H1 (cell line): Measurements from ENCODE around the gene CCDC138. TPM values are rescaled to one million over a fixed set of nuclear protein-coding genes. Genes with fewer than 3 reads are reported as not detected.

Experiments
- CTCF ChIA-PET: fragments of 300-600 bp; sonication (Branson Sonifier 250); formaldehyde crosslinking; loops from one replicate; lab custom pipeline; 2021; ENCODE audit not compliant: partially characterized antibody; lab: Charles Lee
- POLR2A ChIA-PET: fragments of 300-600 bp; sonication (Branson Sonifier 250); formaldehyde crosslinking; loops from one replicate; lab custom pipeline; 2021; ENCODE audit warnings: inconsistent platforms; ENCODE audit not compliant: partially characterized antibody; lab: Charles Lee
- DNase-seq, 2 experiments: peaks; one replicate each; pipeline versions ENCODE4 v3.0.0 to v3.0.0-alpha.2; 2010 to 2022; ENCODE audit warnings: low spot score in 2 of 2, low read depth in 1 of 2, mixed read lengths in 1 of 2
- FAIRE-seq: peaks from 2 replicates; lab custom pipeline; 2011; peaks lifted over from hg19 to GRCh38; lab: Jason Lieb, UNC
- H2AFZ ChIP-seq: 2 replicates; pipeline ENCODE4 v1.8.1; 2012; ENCODE audit warnings: low read length, inconsistent platforms
- H2AK5ac ChIP-seq: 2 replicates; pipeline ENCODE4 v1.6.1; 2013; ENCODE audit warnings: low read depth, low read length
- H2BK120ac ChIP-seq: replicated peaks from 2 replicates; pipeline ENCODE3; 2013; ENCODE audit warnings: low read depth, low read length, inconsistent platforms
- H2BK12ac ChIP-seq: 2 replicates; pipeline ENCODE4 v1.6.1; 2013; ENCODE audit warnings: low read depth, low read length
- H2BK15ac ChIP-seq: 2 replicates; pipeline ENCODE4 v1.6.1; 2013; ENCODE audit warnings: low read length
- H2BK20ac ChIP-seq: 2 replicates; pipeline ENCODE4 v1.6.1; 2013; ENCODE audit warnings: low read length
- H2BK5ac ChIP-seq: 2 replicates; pipeline ENCODE4 v1.6.1; 2013; ENCODE audit warnings: low read depth, low read length
- H3K14ac ChIP-seq: 2 replicates; pipeline ENCODE4 v1.6.1; 2013; ENCODE audit warnings: inconsistent platforms; ENCODE audit not compliant: insufficient read length
- H3K18ac ChIP-seq: 2 replicates; pipeline ENCODE4 v1.6.1; 2013; ENCODE audit warnings: low read length; ENCODE audit errors: extremely low read depth
- H3K23ac ChIP-seq: 2 replicates; pipeline ENCODE4 v1.6.1; 2013; ENCODE audit warnings: inconsistent platforms; ENCODE audit not compliant: insufficient read length
- H3K23me2 ChIP-seq: 2 replicates; pipeline ENCODE4 v1.6.1; 2013; ENCODE audit warnings: low read depth, low read length
- H3K27ac ChIP-seq: 2 replicates; pipeline ENCODE4 v1.6.1; 2011; ENCODE audit warnings: low read depth, low read length, inconsistent platforms
- H3K27me3 ChIP-seq, 4 experiments: replicated peaks in 1 of 4; 1 replicate in 1 of 4; 2 replicates in 3 of 4; pipeline versions ENCODE4 v1.6.1 to v1.8.1; 2011 to 2013; ENCODE audit warnings: low read length in 3 of 4, mild to moderate bottlenecking in 3 of 4, inconsistent platforms in 2 of 4, mixed read lengths in 2 of 4, moderate library complexity in 1 of 4; ENCODE audit not compliant: control insufficient read depth in 3 of 4, insufficient read depth in 3 of 4; ENCODE audit errors: extremely low read depth in 1 of 4
- H3K36me3 ChIP-seq, 4 experiments: 2 replicates each; pipeline versions ENCODE4 v1.6.1 to v1.8.1; 2011 to 2013; ENCODE audit warnings: mild to moderate bottlenecking in 4 of 4, low read length in 3 of 4, moderate library complexity in 2 of 4, control low read depth in 1 of 4, inconsistent platforms in 1 of 4; ENCODE audit not compliant: insufficient read depth in 4 of 4, control insufficient read depth in 2 of 4
- H3K4ac ChIP-seq: replicated peaks from 2 replicates; pipeline ENCODE3; 2013; ENCODE audit warnings: low read length, low read depth, mixed read lengths, inconsistent platforms; ENCODE audit not compliant: insufficient read length
- H3K4me1 ChIP-seq, 4 experiments: replicated peaks in 1 of 4; 1 replicate in 1 of 4; 2 replicates in 3 of 4; pipeline versions ENCODE4 v1.6.1 to v1.8.1; 2011 to 2013; ENCODE audit warnings: low read length in 3 of 4, inconsistent platforms in 2 of 4, mixed read lengths in 1 of 4; ENCODE audit not compliant: insufficient read depth in 4 of 4, control insufficient read depth in 3 of 4
- H3K4me2 ChIP-seq, 2 experiments: 2 replicates each; pipeline versions ENCODE4 v1.6.1 to v1.8.1; 2011 to 2013; ENCODE audit warnings: low read depth in 2 of 2, low read length in 2 of 2, control low read depth in 1 of 2, inconsistent platforms in 1 of 2, mild to moderate bottlenecking in 1 of 2; ENCODE audit not compliant: insufficient read depth in 1 of 2
- H3K4me3 ChIP-seq, 4 experiments: fragments of 200-600, 300-600 bp in 1 of 4; sonication (generic), shearing (Covaris generic), sonication (Bioruptor Twin) in 1 of 4; 2 replicates each; pipeline versions ENCODE4 v1.5.1 to v1.8.1; 2011 to 2016; ENCODE audit warnings: low read length in 4 of 4, low read depth in 3 of 4, control low read depth in 2 of 4, inconsistent platforms in 2 of 4, mild to moderate bottlenecking in 2 of 4, mixed read lengths in 1 of 4, moderate library complexity in 1 of 4; ENCODE audit not compliant: insufficient read depth in 2 of 4; ENCODE audit errors: extremely low read depth in 1 of 4
- H3K56ac ChIP-seq: replicated peaks from 2 replicates; pipeline ENCODE3; 2013; ENCODE audit warnings: low read depth, mild to moderate bottlenecking, mixed read lengths, low read length, inconsistent platforms; ENCODE audit not compliant: insufficient read length
- H3K79me1 ChIP-seq: 2 replicates; pipeline ENCODE4 v1.6.1; 2013; ENCODE audit warnings: low read depth, low read length, control low read depth
- H3K79me2 ChIP-seq, 2 experiments: 2 replicates each; pipeline versions ENCODE4 v1.6.1 to v1.8.1; 2012 to 2013; ENCODE audit warnings: low read length in 2 of 2, mild to moderate bottlenecking in 2 of 2, inconsistent platforms in 1 of 2; ENCODE audit not compliant: insufficient read depth in 2 of 2, control insufficient read depth in 1 of 2
- H3K9ac ChIP-seq, 4 experiments: replicated peaks in 1 of 4; 1 replicate in 1 of 4; 2 replicates in 3 of 4; pipeline versions ENCODE4 v1.6.1 to v1.8.1; 2011 to 2013; ENCODE audit warnings: low read depth in 3 of 4, low read length in 3 of 4, control low read depth in 2 of 4, mild to moderate bottlenecking in 2 of 4, moderate library complexity in 2 of 4, inconsistent platforms in 1 of 4; ENCODE audit errors: extremely low read depth in 1 of 4
- H3K9me3 ChIP-seq, 2 experiments: 2 replicates each; pipeline versions ENCODE4 v1.6.1 to v1.8.1; 2012 to 2013; ENCODE audit warnings: mild to moderate bottlenecking in 2 of 2, moderate library complexity in 2 of 2, control low read depth in 1 of 2, inconsistent platforms in 1 of 2, low read depth in 1 of 2, low read length in 1 of 2, mixed read lengths in 1 of 2; ENCODE audit not compliant: insufficient read depth in 2 of 2
- H4K20me1 ChIP-seq, 2 experiments: replicated peaks in 1 of 2; 2 replicates each; pipeline versions ENCODE3 to v1.8.1; 2011 to 2013; ENCODE audit warnings: inconsistent platforms in 2 of 2, low read length in 2 of 2, mild to moderate bottlenecking in 1 of 2; ENCODE audit not compliant: insufficient read depth in 2 of 2, control insufficient read depth in 1 of 2
- H4K5ac ChIP-seq: 2 replicates; pipeline ENCODE4 v1.6.1; 2013; ENCODE audit warnings: low read length, low read depth, mixed read lengths, inconsistent platforms; ENCODE audit not compliant: insufficient read length
- H4K8ac ChIP-seq: 2 replicates; pipeline ENCODE4 v1.8.0; 2013; ENCODE audit warnings: mild to moderate bottlenecking, moderate library complexity, low read length, inconsistent platforms; ENCODE audit not compliant: insufficient read depth; ENCODE audit errors: extremely low read depth
- H4K91ac ChIP-seq: replicated peaks from 2 replicates; pipeline ENCODE3; 2013; ENCODE audit warnings: low read length, mixed read lengths, inconsistent platforms; ENCODE audit not compliant: insufficient read length
- ATF2 ChIP-seq: IDR thresholded peaks from 2 replicates; pipeline ENCODE4 v1.6.1; 2012; ENCODE audit warnings: low read length, inconsistent platforms
- CBX5 ChIP-seq: fragments of 300-800, 300-1000 bp; sonication (generic); IDR thresholded peaks from 2 replicates; pipeline ENCODE4 v1.7.1; 2016; ENCODE audit warnings: antibody characterized with exemption, low read length, low read depth
- GABPA ChIP-seq: IDR thresholded peaks from 2 replicates; pipeline ENCODE4 v1.6.1; 2011; ENCODE audit warnings: mild to moderate bottlenecking, low read length, moderate library complexity, borderline replicate concordance; ENCODE audit not compliant: insufficient read depth
- HDAC2 ChIP-seq, 2 experiments: fragments of 300-600 bp in 1 of 2; sonication (generic) in 1 of 2; IDR thresholded peaks; 2 replicates each; pipeline ENCODE4 v1.6.1; 2011 to 2012; ENCODE audit warnings: low read depth in 2 of 2, low read length in 2 of 2, mild to moderate bottlenecking in 2 of 2, moderate library complexity in 2 of 2, borderline replicate concordance in 1 of 2, inconsistent platforms in 1 of 2
- KDM4A ChIP-seq: IDR thresholded peaks from one replicate; pipeline ENCODE4 v1.7.1; 2012; ENCODE audit warnings: low read depth, mild to moderate bottlenecking, moderate library complexity, low read length, inconsistent platforms; ENCODE audit not compliant: severe bottlenecking
- NANOG ChIP-seq: IDR thresholded peaks from 2 replicates; pipeline ENCODE4 v1.6.1; 2011; ENCODE audit warnings: low read length, low read depth, mild to moderate bottlenecking, inconsistent platforms; ENCODE audit not compliant: insufficient read depth, poor library complexity, severe bottlenecking
- SAP30 ChIP-seq: fragments of 300-600 bp; sonication (generic); IDR thresholded peaks from 2 replicates; pipeline ENCODE4 v1.7.1; 2012; ENCODE audit warnings: low read length, moderate library complexity, mild to moderate bottlenecking, inconsistent platforms; ENCODE audit not compliant: insufficient read depth, insufficient replicate concordance
- SRF ChIP-seq: IDR thresholded peaks from 2 replicates; pipeline ENCODE4 v1.6.1; 2011; ENCODE audit warnings: mild to moderate bottlenecking, low read depth, low read length, moderate library complexity
- TCF12 ChIP-seq: IDR thresholded peaks from 2 replicates; pipeline ENCODE4 v1.6.1; 2011; ENCODE audit warnings: low read depth, mild to moderate bottlenecking, low read length
- WGBS, 2 experiments: shearing (Covaris generic) in 1 of 2; methylation state at CpG; one replicate each; pipeline versions ENCODE4 v1.1.6 to v1.1.7; 2013 to 2015; ENCODE audit warnings: low lambda C conversion rate in 2 of 2, mixed read lengths in 2 of 2, inconsistent platforms in 1 of 2, low coverage in 1 of 2, missing lambda C conversion rate in 1 of 2; ENCODE audit not compliant: insufficient replicate concordance in 2 of 2, insufficient coverage in 1 of 2, insufficient read length in 1 of 2; ENCODE audit errors: extremely low coverage in 1 of 2, missing lambda C conversion rate in 1 of 2; 5-methylcytosine and 5-hydroxymethylcytosine counted together
- polyA plus RNA-seq, 7 experiments: library from polyadenylated mRNA; depleted of rRNA in 3 of 7; stranded (reverse) in 5 of 7; unstranded in 2 of 7; fragments of >200 nt in 5 of 7; fragments of 200-250 nt in 2 of 7; gene quantifications; 1 replicate in 5 of 7; 2 replicates in 1 of 7; 4 replicates in 1 of 7; pipeline versions ENCODE4 v1.2.1 to v1.2.3, GENCODE V29; 2011 to 2013; ENCODE audit warnings: missing spikeins in 2 of 7, mixed read lengths in 2 of 7
- total RNA-seq: library from RNA; stranded (reverse); fragmentation: NEBNext Ultra II Directional; extraction: Animal tissue kit (Norgen Biotek cat#: 25700); gene quantifications from 2 replicates; pipeline ENCODE4 v1.2.1, GENCODE V29; 2021

Gene CCDC138
- total and polyA plus RNA-seq, 2 of the 8 experiments (the other 6 are each of a cell fraction or from before 2014, with no cell fraction given) = 8.3 to 29.8 TPM

GRCh38 chr2:108810993-108811957 lies 24.7 kb downstream of the CCDC138 start:
- Histone ChIP-seq H3K9me3 (peaks cover 0 to 6% of the 10 kb centered on the region in 2 experiments; a peak in 1 of 4 replicates), H3K4ac (no peak overlapping the region), H3K79me1 (no peaks in the 10 kb centered on the region), H2BK20ac (no peak overlapping the region), H4K91ac (no peak overlapping the region), H2AK5ac (no peak overlapping the region), H3K79me2 (peaks cover 0 to 35% of the 10 kb centered on the region in 2 experiments; a peak in 2 of 4 replicates), H3K27ac (no peak overlapping the region), H2BK5ac (no peak overlapping the region), H3K4me1 (no peaks in the 10 kb centered on the region), H3K14ac (no peak overlapping the region), H2BK120ac (no peak overlapping the region), H3K27me3 (no peaks in the 10 kb centered on the region), H3K23me2 (no peaks in the 10 kb centered on the region; the same call in 1 of the 2 replicates), H4K20me1 (no peaks in the 10 kb centered on the region), H3K23ac (no peak overlapping the region), H3K4me3 (no peak overlapping the region), H4K8ac (peak overlapping the region; percentile 51; the same call in 1 of the 2 replicates), H2AFZ (no peak overlapping the region), H4K5ac (no peak overlapping the region), H3K4me2 (no peak overlapping the region), H3K36me3 (peaks cover 0 to 56% (median 29%) of the 10 kb centered on the region in 4 experiments; a peak in 6 of 8 replicates), H2BK12ac (no peak overlapping the region), H3K56ac (no peak overlapping the region), H2BK15ac (no peak overlapping the region), H3K9ac (no peak overlapping the region), H3K18ac (no peak overlapping the region)
- POLR2A ChIA-PET = no interaction called here
- CTCF ChIA-PET = no interaction called here
- 88% methylated on average over 3 of the region's 4 CpGs; no CpG with 5 or more reads in 1 of the 2 experiments for WGBS, 2 experiments
- no peak for FAIRE-seq
- no peak for DNase-seq
- TF ChIP-seq ATF2 (no peak), GABPA (no peak), NANOG (no peak), HDAC2 (IDR thresholded peaks at IDR 0.05; ENCODE audit: borderline replicate concordance in 1 of 2, low read depth in 2 of 2, low read length in 2 of 2) (no peak), KDM4A (no peak), CBX5 (no peak), SRF (no peak), SAP30 (no peak), TCF12 (no peak)
